ENCODE measurements around the gene DGKB.

DNA sequence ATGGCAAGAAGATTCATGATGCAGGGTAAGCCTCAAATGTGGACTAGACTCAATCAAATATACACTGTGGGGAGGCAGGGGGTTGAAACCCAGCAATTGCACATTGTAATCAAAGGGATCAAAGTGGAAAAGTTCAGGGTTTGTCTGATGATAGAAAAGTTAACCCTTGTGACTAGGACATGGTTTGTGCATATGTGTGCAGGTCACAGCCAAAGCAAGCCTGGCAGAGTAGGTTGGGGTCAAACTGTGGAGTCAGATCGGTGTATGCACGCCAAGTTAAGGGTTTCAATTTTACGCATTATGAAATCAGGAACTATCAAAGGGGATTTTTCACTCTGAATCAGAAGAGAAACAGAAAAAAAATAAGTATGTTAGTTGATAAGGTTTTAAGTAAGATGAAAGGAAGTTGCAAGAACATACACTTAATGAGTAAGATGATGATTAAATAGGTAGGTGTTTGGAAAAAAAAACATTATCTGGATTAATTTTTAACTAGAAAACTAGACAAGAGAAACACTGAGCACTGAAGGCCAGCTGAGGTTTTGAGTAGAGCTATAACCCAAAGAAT, 188.3 kb downstream of the DGKB start:
- TF ChIP-seq POLR2AphosphoS5 (IDR thresholded peaks at IDR 0.05) (no peak), POLR2A (IDR thresholded peaks at IDR 0.05) (no peak), EP300 (IDR thresholded peaks at IDR 0.05) (no peak)
- TF ChIP-seq, protein P1, sequence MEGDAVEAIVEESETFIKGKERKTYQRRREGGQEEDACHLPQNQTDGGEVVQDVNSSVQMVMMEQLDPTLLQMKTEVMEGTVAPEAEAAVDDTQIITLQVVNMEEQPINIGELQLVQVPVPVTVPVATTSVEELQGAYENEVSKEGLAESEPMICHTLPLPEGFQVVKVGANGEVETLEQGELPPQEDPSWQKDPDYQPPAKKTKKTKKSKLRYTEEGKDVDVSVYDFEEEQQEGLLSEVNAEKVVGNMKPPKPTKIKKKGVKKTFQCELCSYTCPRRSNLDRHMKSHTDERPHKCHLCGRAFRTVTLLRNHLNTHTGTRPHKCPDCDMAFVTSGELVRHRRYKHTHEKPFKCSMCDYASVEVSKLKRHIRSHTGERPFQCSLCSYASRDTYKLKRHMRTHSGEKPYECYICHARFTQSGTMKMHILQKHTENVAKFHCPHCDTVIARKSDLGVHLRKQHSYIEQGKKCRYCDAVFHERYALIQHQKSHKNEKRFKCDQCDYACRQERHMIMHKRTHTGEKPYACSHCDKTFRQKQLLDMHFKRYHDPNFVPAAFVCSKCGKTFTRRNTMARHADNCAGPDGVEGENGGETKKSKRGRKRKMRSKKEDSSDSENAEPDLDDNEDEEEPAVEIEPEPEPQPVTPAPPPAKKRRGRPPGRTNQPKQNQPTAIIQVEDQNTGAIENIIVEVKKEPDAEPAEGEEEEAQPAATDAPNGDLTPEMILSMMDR (IDR thresholded peaks at IDR 0.05) = no peak

Data from gastroesophageal sphincter (tissue), 3 donors.